Measurements from ENCODE around the gene CDK5RAP2. TPM values are rescaled to one million over a fixed set of nuclear protein-coding genes. Genes with fewer than 3 reads are reported as not detected.
"Not testable (repeated sequence)": the region's sequence is repeated elsewhere in the genome, so short reads cannot be mapped to it uniquely, and the experiment has no call there.

The CDK5RAP2 gene
- total RNA-seq, 1 donor from 2014 or later, result 54.5 TPM

DNA sequence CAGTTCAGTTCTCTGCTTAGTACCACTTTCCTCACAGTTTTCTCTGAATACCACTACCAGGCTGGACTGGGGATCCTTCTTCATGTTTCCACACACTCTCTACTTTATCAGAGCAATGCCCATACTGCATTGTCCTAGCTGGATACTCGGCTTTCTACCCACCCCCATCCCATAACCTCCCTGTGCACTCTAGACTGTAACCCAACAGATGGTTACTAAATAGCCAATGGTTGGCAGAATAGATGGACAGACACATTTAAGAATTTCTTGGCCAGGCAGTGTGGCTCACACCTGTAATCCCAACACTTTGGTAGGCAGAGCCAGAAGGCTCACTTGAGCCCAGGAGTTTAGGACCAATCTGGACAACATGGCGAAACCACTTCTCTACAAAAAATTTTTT lies 22.8 kb downstream of the CDK5RAP2 start:
- DNase-seq (ENCODE audit: extremely low spot score in 2 of 2), result no peak
- H3K27me3 ChIP-seq, result no peaks in the 10 kb centered on the region
- TF ChIP-seq POLR2AphosphoS5 (IDR thresholded peaks at IDR 0.05; ENCODE audit: insufficient read depth in 1 of 2, low read depth in 1 of 2) (no peak), POLR2A (IDR thresholded peaks at IDR 0.05) (no peak)
- TF ChIP-seq, protein P1, sequence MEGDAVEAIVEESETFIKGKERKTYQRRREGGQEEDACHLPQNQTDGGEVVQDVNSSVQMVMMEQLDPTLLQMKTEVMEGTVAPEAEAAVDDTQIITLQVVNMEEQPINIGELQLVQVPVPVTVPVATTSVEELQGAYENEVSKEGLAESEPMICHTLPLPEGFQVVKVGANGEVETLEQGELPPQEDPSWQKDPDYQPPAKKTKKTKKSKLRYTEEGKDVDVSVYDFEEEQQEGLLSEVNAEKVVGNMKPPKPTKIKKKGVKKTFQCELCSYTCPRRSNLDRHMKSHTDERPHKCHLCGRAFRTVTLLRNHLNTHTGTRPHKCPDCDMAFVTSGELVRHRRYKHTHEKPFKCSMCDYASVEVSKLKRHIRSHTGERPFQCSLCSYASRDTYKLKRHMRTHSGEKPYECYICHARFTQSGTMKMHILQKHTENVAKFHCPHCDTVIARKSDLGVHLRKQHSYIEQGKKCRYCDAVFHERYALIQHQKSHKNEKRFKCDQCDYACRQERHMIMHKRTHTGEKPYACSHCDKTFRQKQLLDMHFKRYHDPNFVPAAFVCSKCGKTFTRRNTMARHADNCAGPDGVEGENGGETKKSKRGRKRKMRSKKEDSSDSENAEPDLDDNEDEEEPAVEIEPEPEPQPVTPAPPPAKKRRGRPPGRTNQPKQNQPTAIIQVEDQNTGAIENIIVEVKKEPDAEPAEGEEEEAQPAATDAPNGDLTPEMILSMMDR (IDR thresholded peaks at IDR 0.05), result no peak

DNA sequence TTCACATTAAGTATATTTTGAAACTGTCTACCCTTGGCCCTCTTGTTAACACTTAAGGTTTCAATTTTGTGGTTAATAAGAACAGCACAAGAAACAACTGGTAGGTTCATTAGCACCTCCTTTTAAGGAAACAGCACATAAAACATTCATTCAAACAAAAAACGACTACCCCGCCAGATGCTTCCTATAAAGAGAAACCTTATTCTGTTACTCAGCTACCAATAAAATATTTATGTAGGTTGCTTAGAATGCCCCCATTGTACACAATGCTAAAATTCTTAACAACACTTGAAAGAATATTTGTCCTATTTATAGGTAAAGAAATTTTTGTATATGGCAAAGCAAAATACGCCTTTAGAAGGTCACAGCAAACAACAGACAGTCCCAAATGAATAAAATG lies 23.2 kb downstream of the CDK5RAP2 start:
- Histone ChIP-seq H3K9me3 (no peaks in the 10 kb centered on the region), H3K27ac (no peak overlapping the region), H3K4me1 (no peaks in the 10 kb centered on the region), H3K4me3 (no peak overlapping the region), H3K36me3 (no peaks in the 10 kb centered on the region), H3K27me3 (no peaks in the 10 kb centered on the region)
- DNase-seq (ENCODE audit: extremely low spot score in 2 of 2), result no peak
- intact Hi-C loops (cut with DNase I), result no loop called here
- TF ChIP-seq POLR2A (IDR thresholded peaks at IDR 0.05) (no peak), POLR2AphosphoS5 (IDR thresholded peaks at IDR 0.05; ENCODE audit: insufficient read depth in 1 of 2, low read depth in 1 of 2) (no peak)
- TF ChIP-seq, protein P1 (IDR thresholded peaks at IDR 0.05), result no peak

More for the DNA sequence above, 22.8 kb downstream of the CDK5RAP2 start:
- no peaks in the 10 kb centered on the region for H3K4me1 ChIP-seq
- intact Hi-C loops (cut with DNase I), result no loop called here
- no peaks in the 10 kb centered on the region for H3K36me3 ChIP-seq
- H3K4me3 ChIP-seq, result no peak overlapping the region
- no peak overlapping the region for H3K27ac ChIP-seq
- no peaks in the 10 kb centered on the region for H3K9me3 ChIP-seq

DNA sequence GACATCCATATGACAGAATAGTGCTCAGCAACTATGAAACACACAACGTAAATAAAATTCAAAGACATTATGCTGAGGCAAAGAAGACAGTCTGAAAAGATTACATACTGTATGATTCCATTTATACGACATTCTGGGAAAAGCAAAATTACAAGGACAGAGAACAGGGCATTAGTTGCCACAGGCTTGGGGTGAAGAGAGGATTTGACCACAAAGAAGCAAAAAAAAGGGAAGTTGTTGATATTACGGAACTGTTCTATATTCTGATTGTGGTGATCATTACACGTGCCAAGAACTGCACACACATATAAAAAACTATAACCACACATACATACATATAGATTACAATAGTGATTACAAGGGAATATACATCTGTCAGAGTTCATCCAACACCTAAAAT lies 24.1 kb downstream of the CDK5RAP2 start:
- H3K27ac ChIP-seq, result no peak overlapping the region
- no peak overlapping the region for H3K4me3 ChIP-seq
- TF ChIP-seq, protein P1 (IDR thresholded peaks at IDR 0.05), result no peak
- TF ChIP-seq POLR2AphosphoS5 (IDR thresholded peaks at IDR 0.05; ENCODE audit: insufficient read depth in 1 of 2, low read depth in 1 of 2) (no peak), POLR2A (IDR thresholded peaks at IDR 0.05) (no peak)
- H3K27me3 ChIP-seq, result no peaks in the 10 kb centered on the region
- intact Hi-C loops (cut with DNase I), result no loop called here
- DNase-seq (ENCODE audit: extremely low spot score in 2 of 2), result no peak
- no peaks in the 10 kb centered on the region for H3K9me3 ChIP-seq
- no peaks in the 10 kb centered on the region for H3K4me1 ChIP-seq
- no peaks in the 10 kb centered on the region for H3K36me3 ChIP-seq

DNA sequence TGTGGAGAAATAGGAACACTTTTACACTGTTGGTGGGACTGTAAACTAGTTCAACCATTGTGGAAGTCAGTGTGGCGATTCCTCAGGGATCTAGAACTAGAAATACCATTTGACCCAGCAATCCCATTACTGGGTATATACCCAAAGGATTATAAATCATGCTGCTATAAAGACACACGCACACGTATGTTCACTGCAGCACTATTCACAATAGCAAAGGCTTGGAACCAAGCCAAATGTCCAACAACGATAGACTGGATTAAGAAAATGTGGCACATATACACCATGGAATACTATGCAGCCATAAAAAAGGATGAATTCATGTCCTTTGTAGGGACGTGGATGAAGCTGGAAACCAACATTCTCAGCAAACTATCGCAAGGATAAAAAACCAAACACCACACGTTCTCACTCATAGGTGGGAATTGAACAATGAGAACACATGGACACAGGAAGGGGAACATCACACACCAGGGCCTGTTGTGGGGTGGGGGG lies 27.7 kb downstream of the CDK5RAP2 start:
- DNase-seq (ENCODE audit: extremely low spot score in 2 of 2); H3K4me1 ChIP-seq; H3K27me3 ChIP-seq; H3K4me3 ChIP-seq; H3K27ac ChIP-seq; intact Hi-C loops (cut with DNase I); H3K9me3 ChIP-seq: not testable (repeated sequence)
- H3K36me3 ChIP-seq, result peaks cover 0 to 20% of the 10 kb centered on the region in 2 donors

DNA sequence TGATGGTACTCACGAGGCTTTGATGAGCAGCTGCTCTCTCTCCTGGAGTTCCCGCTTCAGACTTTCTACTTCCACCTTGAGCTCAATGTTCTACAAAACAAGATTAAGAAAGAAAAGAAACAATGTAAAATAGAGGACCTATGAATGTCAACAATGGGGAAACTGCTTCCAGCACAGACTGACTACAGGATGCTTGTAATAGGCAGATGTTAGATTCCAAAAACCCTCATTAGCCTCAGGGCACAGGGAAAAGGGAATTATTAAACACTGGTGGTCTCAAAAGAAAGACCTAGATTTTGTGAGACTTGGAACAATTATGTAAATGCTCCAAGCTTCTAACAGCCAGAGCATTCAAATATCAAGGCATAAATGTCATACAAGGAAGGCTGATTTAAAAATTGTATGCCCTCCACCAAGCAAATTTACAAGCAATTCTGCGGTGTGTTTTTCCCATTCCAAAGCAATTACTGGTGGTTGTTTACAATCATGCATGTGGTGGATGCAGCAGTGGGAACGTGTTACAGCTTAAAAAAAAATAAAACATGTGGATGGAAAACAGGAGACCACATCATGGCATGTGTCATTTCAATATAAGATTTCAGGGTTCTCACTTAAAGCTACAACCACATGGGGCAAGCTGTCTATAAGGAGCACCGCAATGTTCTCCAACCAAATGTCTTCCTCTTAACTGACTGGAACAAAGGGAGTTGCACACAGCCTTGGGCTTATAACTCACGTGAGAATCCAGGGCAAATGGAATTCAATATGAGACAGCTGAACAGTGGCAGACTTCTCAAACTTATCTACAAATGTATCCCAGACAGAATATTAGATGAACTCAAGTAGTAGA lies 34.0 kb downstream of the CDK5RAP2 start:
- H3K9me3 ChIP-seq, result no peaks in the 10 kb centered on the region
- H3K4me1 ChIP-seq, result no peaks in the 10 kb centered on the region
- H3K27me3 ChIP-seq, result no peaks in the 10 kb centered on the region
- no peak overlapping the region for H3K27ac ChIP-seq
- no peak overlapping the region for H3K4me3 ChIP-seq
- intact Hi-C loops (cut with DNase I), result no loop called here
- DNase-seq (ENCODE audit: extremely low spot score in 2 of 2), result no peak
- no peak for TF ChIP-seq POLR2AphosphoS5 (IDR thresholded peaks at IDR 0.05; ENCODE audit: insufficient read depth in 1 of 2, low read depth in 1 of 2)
- TF ChIP-seq, protein P1 (IDR thresholded peaks at IDR 0.05), result no peak
- no peak for TF ChIP-seq POLR2A (IDR thresholded peaks at IDR 0.05)
- H3K36me3 ChIP-seq, result peaks cover 0 to 44% of the 10 kb centered on the region in 2 donors

Measured in vagina (tissue), 2 donors.